Measurements from ENCODE around the gene C12orf56.

DNA sequence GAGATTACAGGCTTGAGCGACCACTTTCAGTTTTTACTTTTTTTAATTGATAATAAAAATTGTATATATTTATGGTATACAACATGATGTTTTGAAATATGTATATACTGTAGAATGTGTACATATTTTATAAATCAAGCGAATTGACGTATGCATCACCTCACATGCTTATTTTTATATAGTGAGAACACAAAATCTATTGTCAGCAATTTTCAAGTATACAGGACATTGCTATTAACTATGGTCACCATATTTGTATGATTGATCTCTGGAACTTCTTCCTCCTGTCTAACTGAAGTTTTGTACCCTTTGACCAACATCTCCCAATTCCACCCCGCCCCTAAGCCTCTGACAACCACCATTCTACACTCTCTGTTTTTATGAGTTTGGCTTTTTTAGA, 112.1 kb downstream of the C12orf56 start:
- TF ChIP-seq, protein P1, sequence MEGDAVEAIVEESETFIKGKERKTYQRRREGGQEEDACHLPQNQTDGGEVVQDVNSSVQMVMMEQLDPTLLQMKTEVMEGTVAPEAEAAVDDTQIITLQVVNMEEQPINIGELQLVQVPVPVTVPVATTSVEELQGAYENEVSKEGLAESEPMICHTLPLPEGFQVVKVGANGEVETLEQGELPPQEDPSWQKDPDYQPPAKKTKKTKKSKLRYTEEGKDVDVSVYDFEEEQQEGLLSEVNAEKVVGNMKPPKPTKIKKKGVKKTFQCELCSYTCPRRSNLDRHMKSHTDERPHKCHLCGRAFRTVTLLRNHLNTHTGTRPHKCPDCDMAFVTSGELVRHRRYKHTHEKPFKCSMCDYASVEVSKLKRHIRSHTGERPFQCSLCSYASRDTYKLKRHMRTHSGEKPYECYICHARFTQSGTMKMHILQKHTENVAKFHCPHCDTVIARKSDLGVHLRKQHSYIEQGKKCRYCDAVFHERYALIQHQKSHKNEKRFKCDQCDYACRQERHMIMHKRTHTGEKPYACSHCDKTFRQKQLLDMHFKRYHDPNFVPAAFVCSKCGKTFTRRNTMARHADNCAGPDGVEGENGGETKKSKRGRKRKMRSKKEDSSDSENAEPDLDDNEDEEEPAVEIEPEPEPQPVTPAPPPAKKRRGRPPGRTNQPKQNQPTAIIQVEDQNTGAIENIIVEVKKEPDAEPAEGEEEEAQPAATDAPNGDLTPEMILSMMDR (IDR thresholded peaks at IDR 0.05) = no peak
- TF ChIP-seq POLR2A (IDR thresholded peaks at IDR 0.05) = no peak
